Osteoblast (primary cell): Measurements from ENCODE around the gene LTA. TPM values are rescaled to one million over a fixed set of nuclear protein-coding genes. Genes with fewer than 3 reads are reported as not detected.

Experiments used
- DNase-seq: peaks from one replicate; pipeline ENCODE4 v3.0.0; 2011; ENCODE audit warnings: low spot score, mixed read lengths; ENCODE audit not compliant: insufficient read length; ENCODE audit errors: missing footprints
- H2AFZ ChIP-seq: 2 replicates; pipeline ENCODE4 v1.6.0; 2011; ENCODE audit warnings: mild to moderate bottlenecking, low read length
- H3K27ac ChIP-seq: 2 replicates; pipeline ENCODE4 v1.5.1; 2011; ENCODE audit warnings: mild to moderate bottlenecking, low read depth, low read length, moderate library complexity
- H3K27me3 ChIP-seq: 2 replicates; pipeline ENCODE4 v1.6.0; 2012; ENCODE audit warnings: mild to moderate bottlenecking, control low read depth, inconsistent platforms, low read length, moderate library complexity; ENCODE audit not compliant: insufficient read depth
- H3K36me3 ChIP-seq: 2 replicates; pipeline ENCODE4 v1.5.1; 2011; ENCODE audit warnings: mild to moderate bottlenecking, low read length, control low read depth, moderate library complexity; ENCODE audit not compliant: insufficient read depth
- H3K4me1 ChIP-seq: 2 replicates; pipeline ENCODE4 v1.5.1; 2011; ENCODE audit warnings: mild to moderate bottlenecking, low read length, control low read depth, moderate library complexity; ENCODE audit not compliant: insufficient read depth
- H3K4me2 ChIP-seq: 2 replicates; pipeline ENCODE4 v1.6.0; 2011; ENCODE audit warnings: mild to moderate bottlenecking, low read length; ENCODE audit not compliant: insufficient read depth
- H3K4me3 ChIP-seq: fragments of 200-600 bp; sonication (generic); 3 replicates; pipeline ENCODE4 v1.5.1; 2012; ENCODE audit warnings: mild to moderate bottlenecking, low read length, inconsistent platforms; ENCODE audit not compliant: insufficient read depth
- H3K79me2 ChIP-seq: 2 replicates; pipeline ENCODE4 v1.6.0; 2012; ENCODE audit warnings: mild to moderate bottlenecking, low read length, control low read depth, inconsistent platforms; ENCODE audit not compliant: insufficient read depth
- H3K9me3 ChIP-seq: 2 replicates; pipeline ENCODE4 v1.5.1; 2011; ENCODE audit warnings: low read depth, low read length, control low read depth
- H4K20me1 ChIP-seq: 2 replicates; pipeline ENCODE4 v1.6.0; 2012; ENCODE audit warnings: mild to moderate bottlenecking, low read length, control low read depth; ENCODE audit not compliant: insufficient read depth
- total RNA-seq: library from RNA; depleted of rRNA; stranded (reverse); fragments of >200 nt; gene quantifications from 2 replicates; pipeline ENCODE4 v1.2.3, GENCODE V29; 2012
- TF ChIP-seq, protein P1 (sequence below): IDR thresholded peaks from 2 replicates; pipeline ENCODE4 v1.5.1; 2011; ENCODE audit warnings: mild to moderate bottlenecking, low read depth, low read length, moderate library complexity; ENCODE audit errors: extremely low read depth

LTA gene
- total RNA-seq, 1 donor: not detected

- DNase-seq: peak; percentile 83
- Histone ChIP-seq H3K9me3 (no peaks in the 10 kb centered on the region), H3K4me3 (no peak overlapping the region), H3K4me2 (peak overlapping the region; percentile 44), H3K27ac (peak overlapping the region; percentile 64), H4K20me1 (no peaks in the 10 kb centered on the region), H3K79me2 (peaks cover 5% of the 10 kb centered on the region), H3K36me3 (peaks cover 8% of the 10 kb centered on the region), H3K27me3 (no peaks in the 10 kb centered on the region), H2AFZ (no peak overlapping the region), H3K4me1 (peaks cover 36% of the 10 kb centered on the region)
- TF ChIP-seq, protein P1, sequence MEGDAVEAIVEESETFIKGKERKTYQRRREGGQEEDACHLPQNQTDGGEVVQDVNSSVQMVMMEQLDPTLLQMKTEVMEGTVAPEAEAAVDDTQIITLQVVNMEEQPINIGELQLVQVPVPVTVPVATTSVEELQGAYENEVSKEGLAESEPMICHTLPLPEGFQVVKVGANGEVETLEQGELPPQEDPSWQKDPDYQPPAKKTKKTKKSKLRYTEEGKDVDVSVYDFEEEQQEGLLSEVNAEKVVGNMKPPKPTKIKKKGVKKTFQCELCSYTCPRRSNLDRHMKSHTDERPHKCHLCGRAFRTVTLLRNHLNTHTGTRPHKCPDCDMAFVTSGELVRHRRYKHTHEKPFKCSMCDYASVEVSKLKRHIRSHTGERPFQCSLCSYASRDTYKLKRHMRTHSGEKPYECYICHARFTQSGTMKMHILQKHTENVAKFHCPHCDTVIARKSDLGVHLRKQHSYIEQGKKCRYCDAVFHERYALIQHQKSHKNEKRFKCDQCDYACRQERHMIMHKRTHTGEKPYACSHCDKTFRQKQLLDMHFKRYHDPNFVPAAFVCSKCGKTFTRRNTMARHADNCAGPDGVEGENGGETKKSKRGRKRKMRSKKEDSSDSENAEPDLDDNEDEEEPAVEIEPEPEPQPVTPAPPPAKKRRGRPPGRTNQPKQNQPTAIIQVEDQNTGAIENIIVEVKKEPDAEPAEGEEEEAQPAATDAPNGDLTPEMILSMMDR: no peak
These were observed 12.0 kb upstream of the LTA start for GRCh38 chr6:31559958-31560696.

DNA sequence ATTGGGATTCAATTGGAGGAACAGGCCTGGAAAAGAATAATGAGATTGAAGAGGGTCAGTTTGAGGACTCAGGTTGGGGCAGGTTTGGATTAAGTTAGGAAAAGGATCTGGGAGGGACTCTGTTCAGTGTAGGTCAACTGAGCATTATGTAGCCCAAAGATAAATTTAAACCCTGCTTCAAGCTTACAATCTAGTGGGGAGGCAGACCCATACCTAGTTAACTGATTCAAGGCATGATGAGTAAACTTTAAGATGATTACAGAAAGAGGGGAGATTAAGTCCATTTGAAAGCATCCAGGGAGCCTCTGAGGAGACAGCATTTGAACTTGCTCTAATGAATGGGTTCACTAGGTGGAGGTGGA, 11.4 kb upstream of the LTA start:
- Histone ChIP-seq H3K4me3 (no peak overlapping the region), H3K27me3 (no peaks in the 10 kb centered on the region), H3K4me2 (peak overlapping the region; percentile 44), H3K36me3 (peaks cover 8% of the 10 kb centered on the region), H3K4me1 (peaks cover 36% of the 10 kb centered on the region), H3K27ac (no peak overlapping the region), H4K20me1 (no peaks in the 10 kb centered on the region), H2AFZ (no peak overlapping the region), H3K79me2 (peaks cover 5% of the 10 kb centered on the region), H3K9me3 (no peaks in the 10 kb centered on the region)
- TF ChIP-seq, protein P1: no peak
- no peak for DNase-seq

- Histone ChIP-seq H3K4me3 (no peak overlapping the region), H3K4me1 (peaks cover 10% of the 10 kb centered on the region), H3K79me2 (no peaks in the 10 kb centered on the region), H3K36me3 (no peaks in the 10 kb centered on the region), H2AFZ (no peak overlapping the region), H3K4me2 (no peak overlapping the region), H3K27ac (no peak overlapping the region), H4K20me1 (no peaks in the 10 kb centered on the region), H3K27me3 (no peaks in the 10 kb centered on the region), H3K9me3 (no peaks in the 10 kb centered on the region)
- TF ChIP-seq, protein P1: no peak
- peak; percentile 11 for DNase-seq
These were observed 4.3 kb upstream of the LTA start for GRCh38 chr6:31567531-31568370.

GRCh38 chr6:31568537-31568961, 3.5 kb upstream of the LTA start:
- Histone ChIP-seq H3K4me2 (no peak overlapping the region), H3K79me2 (no peaks in the 10 kb centered on the region), H4K20me1 (no peaks in the 10 kb centered on the region), H3K27me3 (no peaks in the 10 kb centered on the region), H3K9me3 (no peaks in the 10 kb centered on the region), H2AFZ (no peak overlapping the region), H3K27ac (no peak overlapping the region), H3K4me3 (no peak overlapping the region), H3K36me3 (no peaks in the 10 kb centered on the region), H3K4me1 (peaks cover 2% of the 10 kb centered on the region)
- TF ChIP-seq, protein P1: no peak
- peak; percentile 6 for DNase-seq
